OCI-LY7 (cell line): ENCODE results near the gene MOGAT2. TPM values are rescaled to one million over a fixed set of nuclear protein-coding genes. Genes with fewer than 3 reads are reported as not detected.

Experiments used
- Bru-seq: library from RNA; stranded (reverse); fragments of 400-500 nt; gene quantifications from one replicate; lab custom pipeline; 2021; lab: Mats Ljungman, UMichigan
- BruChase-seq, 2 experiments: library from RNA; stranded (reverse); fragments of 400-500 nt; gene quantifications; one replicate each; lab custom pipeline; 2021; lab: Mats Ljungman, UMichigan
- BruUV-seq: library from RNA; stranded (reverse); fragments of 400-500 nt; replicated peaks from 2 replicates; lab custom pipeline; 2021; lab: Mats Ljungman, UMichigan
- CTCF ChIA-PET: fragments of 300-600 bp; sonication (Branson Sonifier 250); formaldehyde crosslinking; loops from one replicate; lab custom pipeline; 2022; ENCODE audit warnings: antibody characterized with exemption; ENCODE audit not compliant: unreplicated experiment; lab: Charles Lee
- POLR2A ChIA-PET: fragments of 300-600 bp; sonication (Branson Sonifier 250); formaldehyde crosslinking; loops from one replicate; lab custom pipeline; 2022; ENCODE audit warnings: antibody characterized with exemption; lab: Charles Lee
- DNase-seq: peaks from one replicate; pipeline ENCODE4 v3.0.0-alpha.2; 2015; ENCODE audit warnings: low spot score
- H2AFZ ChIP-seq: fragments of 200-600 bp; sonication (generic), shearing (Covaris generic); 2 replicates; pipeline ENCODE4 v1.6.1; 2014; ENCODE audit warnings: mild to moderate bottlenecking, antibody characterized with exemption, low read length, moderate library complexity
- H3K27ac ChIP-seq: fragments of 200-600 bp; sonication (generic); 2 replicates; pipeline ENCODE4 v1.5.1; 2014; ENCODE audit warnings: mixed run types, low read depth, mild to moderate bottlenecking, moderate library complexity, low read length, inconsistent platforms; ENCODE audit not compliant: poor library complexity, severe bottlenecking
- H3K36me3 ChIP-seq: fragments of 200-600 bp; sonication (generic); 2 replicates; pipeline ENCODE4 v1.6.1; 2014; ENCODE audit warnings: mild to moderate bottlenecking, antibody characterized with exemption, low read length, moderate library complexity, mixed read lengths; ENCODE audit not compliant: insufficient read depth
- H3K4me1 ChIP-seq: fragments of 200-600 bp; sonication (generic); 2 replicates; pipeline ENCODE4 v1.5.1; 2014; ENCODE audit warnings: mild to moderate bottlenecking, low read length; ENCODE audit not compliant: insufficient read depth, poor library complexity, severe bottlenecking
- H3K4me2 ChIP-seq: fragments of 200-600 bp; sonication (generic); 2 replicates; pipeline ENCODE4 v1.6.1; 2014; ENCODE audit warnings: mild to moderate bottlenecking, low read length
- H3K4me3 ChIP-seq: fragments of 200-600 bp; sonication (generic); 2 replicates; pipeline ENCODE4 v1.5.1; 2014; ENCODE audit warnings: mild to moderate bottlenecking, low read depth, low read length; ENCODE audit not compliant: poor library complexity, severe bottlenecking
- H3K79me2 ChIP-seq: fragments of 200-600 bp; sonication (generic); 2 replicates; pipeline ENCODE4 v1.6.1; 2016; ENCODE audit warnings: low read depth, mild to moderate bottlenecking, low read length, moderate library complexity, mixed read lengths; ENCODE audit not compliant: insufficient read depth
- H3K9me2 ChIP-seq: fragments of 200-600 bp; sonication (generic); 2 replicates; pipeline ENCODE4 v1.6.1; 2016; ENCODE audit warnings: mild to moderate bottlenecking, low read length, mixed read lengths; ENCODE audit not compliant: insufficient read depth
- H3K9me3 ChIP-seq: fragments of 200-600 bp; sonication (generic); 2 replicates; pipeline ENCODE4 v1.6.1; 2014; ENCODE audit warnings: mild to moderate bottlenecking, mixed run types, low read length, mixed read lengths
- H4K20me1 ChIP-seq: fragments of 200-600 bp; sonication (generic); 2 replicates; pipeline ENCODE4 v1.6.1; 2014; ENCODE audit warnings: mild to moderate bottlenecking, antibody characterized with exemption, low read length, moderate library complexity, mixed read lengths; ENCODE audit not compliant: insufficient read depth
- EZH2phosphoT487 ChIP-seq: fragments of 200-600 bp; sonication (generic); IDR thresholded peaks from 2 replicates; pipeline ENCODE4 v1.6.1; 2018; ENCODE audit warnings: low read depth, borderline replicate concordance, mild to moderate bottlenecking, mixed run types, antibody characterized with exemption, low read length, moderate library complexity, mixed read lengths
- intact Hi-C: fragments of 100-400 bp; cut with micrococcal nuclease; formaldehyde crosslinking; loops from one replicate; pipeline ENCODE4 v1.10.0; 2022; ENCODE audit not compliant: unreplicated experiment
- long read RNA-seq: library from polyadenylated mRNA; stranded (forward); transcript quantifications from one replicate; pipeline ENCODE4 v2.0.0, GENCODE V29; 2022
- total RNA-seq, 2 experiments: library from RNA; depleted of rRNA in 1 of 2; stranded (reverse); fragments of >200 nt in 1 of 2; shearing (Covaris generic) in 1 of 2; gene quantifications; 2 replicates each; pipeline ENCODE4 v1.2.3, GENCODE V29; 2014 to 2022
- TF ChIP-seq, protein P1 (sequence below): fragments of 200-600 bp; sonication (generic); conservative IDR thresholded peaks from 2 replicates; pipeline ENCODE4 v1.5.1; 2014; ENCODE audit warnings: mild to moderate bottlenecking, antibody characterized with exemption, low read length, moderate library complexity, mixed read lengths

Gene MOGAT2
- total RNA-seq (2014; rRNA removed; shearing (Covaris generic)) (not detected in 2 replicates), total RNA-seq (2022) (not detected in 2 replicates), Bru-seq, nascent RNA (not detected), BruChase-seq, experiment 1, labeled RNA remaining after a 6-hour chase (not detected), BruChase-seq, experiment 2, labeled RNA remaining after a 2-hour chase (not detected)
- long read RNA-seq: 0 reads

DNA sequence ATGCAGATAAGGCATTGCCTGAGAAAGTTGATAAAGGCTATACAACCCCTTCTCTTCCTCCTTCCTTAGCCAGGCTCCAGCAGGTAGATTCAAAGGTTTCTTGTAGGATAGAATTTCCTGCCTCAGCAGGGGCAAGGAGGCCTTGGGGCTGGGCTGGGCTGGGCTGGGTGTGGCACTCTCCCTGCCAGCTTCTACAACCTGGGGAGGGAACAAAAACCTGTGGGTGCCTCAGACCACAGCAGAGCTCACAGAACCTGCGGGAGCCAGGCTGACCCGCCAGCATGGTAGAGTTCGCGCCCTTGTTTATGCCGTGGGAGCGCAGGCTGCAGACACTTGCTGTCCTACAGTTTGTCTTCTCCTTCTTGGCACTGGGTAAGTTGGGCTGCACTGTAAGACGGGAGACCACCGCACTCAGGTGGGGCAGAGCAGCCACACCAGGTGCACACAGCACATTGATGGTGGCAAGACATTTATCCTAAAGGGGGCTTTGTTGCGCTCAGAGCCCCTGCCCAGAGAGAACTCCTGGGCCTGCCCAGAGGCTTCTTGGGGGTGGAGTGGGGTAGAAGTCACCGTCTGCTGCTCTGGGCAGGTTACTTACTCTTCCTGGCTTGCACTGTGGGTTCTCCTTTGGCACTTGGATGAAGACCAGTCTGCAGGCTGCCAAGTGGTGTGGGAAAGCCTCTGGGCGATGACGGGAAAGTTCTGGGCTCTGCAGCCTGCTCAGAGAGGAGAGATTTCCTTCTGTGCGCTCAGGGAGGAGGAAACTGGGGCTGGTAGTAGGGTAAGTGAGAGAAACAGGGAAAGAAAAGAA lies at the start of gene MOGAT2:
Gene MOGAT2 (plus strand): TSS at position 231 of the 811 bp plus-strand sequence. CDS start 51 bp downstream, at position 282.
- no peaks in the 10 kb centered on the region for H3K9me2 ChIP-seq
- no peaks in the 10 kb centered on the region for H3K9me3 ChIP-seq
- ChIA-PET CTCF (no interaction called here), POLR2A (no interaction called here)
- intact Hi-C loops: no loop called here
- no peaks in the 10 kb centered on the region for H3K36me3 ChIP-seq
- H4K20me1 ChIP-seq: no peaks in the 10 kb centered on the region
- BruUV-seq: no TSS peak
- H3K4me3 ChIP-seq: no peak within 1 kb of the TSS
- no peaks in the 10 kb centered on the region for H3K79me2 ChIP-seq
- no peak for DNase-seq
- no peak within 1 kb of the TSS for H3K27ac ChIP-seq
- no peaks in the 10 kb centered on the region for H3K4me1 ChIP-seq
- no peak within 1 kb of the TSS for H2AFZ ChIP-seq
- no peak within 1 kb of the TSS for H3K4me2 ChIP-seq
- TF ChIP-seq, protein P1, sequence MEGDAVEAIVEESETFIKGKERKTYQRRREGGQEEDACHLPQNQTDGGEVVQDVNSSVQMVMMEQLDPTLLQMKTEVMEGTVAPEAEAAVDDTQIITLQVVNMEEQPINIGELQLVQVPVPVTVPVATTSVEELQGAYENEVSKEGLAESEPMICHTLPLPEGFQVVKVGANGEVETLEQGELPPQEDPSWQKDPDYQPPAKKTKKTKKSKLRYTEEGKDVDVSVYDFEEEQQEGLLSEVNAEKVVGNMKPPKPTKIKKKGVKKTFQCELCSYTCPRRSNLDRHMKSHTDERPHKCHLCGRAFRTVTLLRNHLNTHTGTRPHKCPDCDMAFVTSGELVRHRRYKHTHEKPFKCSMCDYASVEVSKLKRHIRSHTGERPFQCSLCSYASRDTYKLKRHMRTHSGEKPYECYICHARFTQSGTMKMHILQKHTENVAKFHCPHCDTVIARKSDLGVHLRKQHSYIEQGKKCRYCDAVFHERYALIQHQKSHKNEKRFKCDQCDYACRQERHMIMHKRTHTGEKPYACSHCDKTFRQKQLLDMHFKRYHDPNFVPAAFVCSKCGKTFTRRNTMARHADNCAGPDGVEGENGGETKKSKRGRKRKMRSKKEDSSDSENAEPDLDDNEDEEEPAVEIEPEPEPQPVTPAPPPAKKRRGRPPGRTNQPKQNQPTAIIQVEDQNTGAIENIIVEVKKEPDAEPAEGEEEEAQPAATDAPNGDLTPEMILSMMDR: no peak
- TF ChIP-seq EZH2phosphoT487: no peak

- Histone ChIP-seq H3K79me2 (no peaks in the 10 kb centered on the region), H4K20me1 (no peaks in the 10 kb centered on the region), H3K27ac (no peak within 1 kb of the TSS), H3K9me3 (no peaks in the 10 kb centered on the region), H2AFZ (no peak within 1 kb of the TSS), H3K4me2 (no peak within 1 kb of the TSS), H3K36me3 (no peaks in the 10 kb centered on the region), H3K4me1 (no peaks in the 10 kb centered on the region), H3K9me2 (no peaks in the 10 kb centered on the region), H3K4me3 (no peak within 1 kb of the TSS)
- TF ChIP-seq EZH2phosphoT487: no peak
- TF ChIP-seq, protein P1: no peak
- BruUV-seq: no TSS peak
- intact Hi-C loops: no loop called here
- CTCF ChIA-PET: no interaction called here
- DNase-seq: no peak
- POLR2A ChIA-PET: interaction anchor here (0.6 kb wide), 1 partner anchor 11 kb away, joined by 6 read pairs; no protein-coding TSS in a partner anchor
Measured at GRCh38 chr11:75668451-75669297, 49.0 kb upstream of the MOGAT2 start, which contains the start of gene MAP6. MAP6 (minus strand) TSS chr11:75669038; CDS start chr11:75668369, 669 bp downstream.
